Hepatocyte (in vitro differentiated cells): Measurements from ENCODE around the gene CETP. TPM values are rescaled to one million over a fixed set of nuclear protein-coding genes. Genes with fewer than 3 reads are reported as not detected.
A peak's percentile ranks its signal among the peaks of the same experiment; 100 is the strongest.

ENCODE experiments used
- DNase-seq: peaks from one replicate; pipeline ENCODE4 v3.0.0-alpha.2; 2016; ENCODE audit warnings: low spot score
- H2AFZ ChIP-seq: fragments of 200-600 bp; sonication (generic); 2 replicates; pipeline ENCODE4 v1.6.0; 2016; ENCODE audit warnings: antibody characterized with exemption, mild to moderate bottlenecking
- H3K27ac ChIP-seq: fragments of 200-600 bp; sonication (generic); 2 replicates; pipeline ENCODE4 v1.5.1; 2016; ENCODE audit warnings: mild to moderate bottlenecking
- H3K27me3 ChIP-seq: fragments of 200-600 bp; sonication (generic); 2 replicates; pipeline ENCODE4 v1.6.1; 2016
- H3K36me3 ChIP-seq: fragments of 200-600 bp; sonication (generic); replicated peaks from 2 replicates; pipeline ENCODE4 v1.5.1; 2016; ENCODE audit warnings: low read depth; ENCODE audit not compliant: insufficient read depth
- H3K4me1 ChIP-seq: fragments of 200-600 bp; sonication (generic); 2 replicates; pipeline ENCODE4 v1.5.1; 2016; ENCODE audit warnings: mild to moderate bottlenecking, moderate library complexity; ENCODE audit not compliant: insufficient read depth
- H3K4me2 ChIP-seq: fragments of 200-600 bp; sonication (generic); 2 replicates; pipeline ENCODE4 v1.6.0; 2016
- H3K4me3 ChIP-seq: fragments of 200-600 bp; sonication (generic); 2 replicates; pipeline ENCODE4 v1.5.1; 2016; ENCODE audit warnings: mild to moderate bottlenecking
- H3K79me2 ChIP-seq: fragments of 200-600 bp; sonication (generic); 2 replicates; pipeline ENCODE4 v1.6.0; 2017; ENCODE audit warnings: mild to moderate bottlenecking
- H3K9me2 ChIP-seq: fragments of 200-600 bp; sonication (generic); replicated peaks from 2 replicates; pipeline ENCODE4 v1.6.0; 2017; ENCODE audit warnings: mild to moderate bottlenecking; ENCODE audit not compliant: insufficient read depth
- H3K9me3 ChIP-seq: fragments of 200-600 bp; sonication (generic); 2 replicates; pipeline ENCODE4 v1.5.1; 2016; ENCODE audit warnings: low read depth, mild to moderate bottlenecking
- H4K20me1 ChIP-seq: fragments of 200-600 bp; sonication (generic); 2 replicates; pipeline ENCODE4 v1.6.0; 2016; ENCODE audit warnings: mild to moderate bottlenecking; ENCODE audit not compliant: insufficient read depth, poor library complexity, severe bottlenecking
- EZH2 ChIP-seq: fragments of 200-600 bp; sonication (generic); IDR thresholded peaks from 2 replicates; pipeline ENCODE4 v1.6.1; 2016; ENCODE audit warnings: antibody characterized with exemption, mild to moderate bottlenecking, borderline replicate concordance
- EZH2phosphoT487 ChIP-seq: fragments of 200-600 bp; sonication (generic); IDR thresholded peaks from one replicate; pipeline ENCODE4 v1.6.1; 2018; ENCODE audit warnings: antibody characterized with exemption, mild to moderate bottlenecking, low read depth, moderate library complexity; ENCODE audit not compliant: unreplicated experiment, severe bottlenecking
- WGBS: methylation state at CpG from one replicate; pipeline ENCODE4 v1.1.6; 2016; ENCODE audit warnings: low lambda C conversion rate; ENCODE audit errors: missing lambda C conversion rate; 5-methylcytosine and 5-hydroxymethylcytosine counted together
- polyA plus RNA-seq: library from polyadenylated mRNA; unstranded; fragments of >200 nt; fragmentation: Nextera tagmentation; extraction: Ambion mirVana; gene quantifications from 2 replicates; pipeline ENCODE4 v1.2.1, GENCODE V29; 2016
- total RNA-seq: library from RNA; depleted of rRNA; stranded (reverse); fragments of >200 nt; gene quantifications from 2 replicates; pipeline ENCODE4 v1.2.3, GENCODE V29; 2014
- TF ChIP-seq, protein P1 (sequence below): fragments of 200-600 bp; sonication (generic); IDR thresholded peaks from 2 replicates; pipeline ENCODE4 v1.5.1; 2016; ENCODE audit warnings: antibody characterized with exemption, mild to moderate bottlenecking; ENCODE audit not compliant: poor library complexity

CETP gene
- total and polyA plus RNA-seq, 2 experiments from 2014 or later = not detected

DNA sequence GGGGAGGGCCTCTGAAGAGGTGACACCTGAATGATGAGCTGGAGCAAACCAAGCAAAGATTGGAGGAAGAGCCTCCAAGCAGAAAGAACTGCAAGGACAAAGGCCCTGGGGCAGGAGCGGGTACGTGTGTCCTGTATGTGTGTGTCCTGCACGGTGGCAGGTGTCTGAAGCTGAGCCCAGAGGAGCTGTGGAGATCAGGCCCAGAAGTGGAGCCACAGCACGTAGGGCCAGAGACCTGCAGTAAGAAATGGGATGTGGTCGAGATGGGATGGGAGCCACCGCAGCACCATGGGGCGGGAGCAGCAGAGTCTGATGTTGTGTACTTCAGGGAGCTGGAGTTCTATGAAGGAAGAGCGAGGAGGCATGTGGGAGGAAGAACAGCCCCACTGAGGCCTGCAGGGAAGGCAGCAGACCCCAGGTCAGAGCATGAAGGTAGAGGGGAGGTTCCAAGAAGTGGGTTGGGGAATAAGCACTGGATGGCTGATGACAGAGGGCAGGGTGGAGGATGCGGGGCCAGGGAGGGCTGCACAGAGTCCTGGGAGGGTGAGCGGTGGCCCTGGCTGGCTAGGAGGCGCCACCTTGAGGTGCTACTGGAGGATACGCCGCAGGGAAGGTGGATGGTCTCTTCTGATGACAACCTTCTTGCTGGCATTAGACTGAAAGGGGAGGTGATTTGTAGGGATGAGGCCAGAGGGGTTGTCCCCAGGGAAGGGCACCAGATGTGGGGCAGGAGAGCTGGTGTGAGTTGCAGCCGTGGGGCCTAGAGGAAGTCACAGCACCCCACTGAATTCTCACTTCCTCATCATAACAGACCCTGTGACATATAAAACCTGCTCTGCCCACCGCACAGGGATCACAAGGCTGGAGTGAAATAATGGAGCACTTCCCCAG is 10.6 kb upstream of the CETP start:
- H3K27me3 ChIP-seq = no peaks in the 10 kb centered on the region
- no peaks in the 10 kb centered on the region for H3K9me3 ChIP-seq
- H4K20me1 ChIP-seq = no peaks in the 10 kb centered on the region
- no peaks in the 10 kb centered on the region for H3K79me2 ChIP-seq
- no peak overlapping the region for H3K27ac ChIP-seq
- H3K4me3 ChIP-seq = no peak overlapping the region
- DNase-seq = peak; percentile 67
- no peaks in the 10 kb centered on the region for H3K9me2 ChIP-seq
- no peaks in the 10 kb centered on the region for H3K36me3 ChIP-seq
- no peaks in the 10 kb centered on the region for H3K4me1 ChIP-seq
- H3K4me2 ChIP-seq = no peak overlapping the region
- TF ChIP-seq, protein P1, sequence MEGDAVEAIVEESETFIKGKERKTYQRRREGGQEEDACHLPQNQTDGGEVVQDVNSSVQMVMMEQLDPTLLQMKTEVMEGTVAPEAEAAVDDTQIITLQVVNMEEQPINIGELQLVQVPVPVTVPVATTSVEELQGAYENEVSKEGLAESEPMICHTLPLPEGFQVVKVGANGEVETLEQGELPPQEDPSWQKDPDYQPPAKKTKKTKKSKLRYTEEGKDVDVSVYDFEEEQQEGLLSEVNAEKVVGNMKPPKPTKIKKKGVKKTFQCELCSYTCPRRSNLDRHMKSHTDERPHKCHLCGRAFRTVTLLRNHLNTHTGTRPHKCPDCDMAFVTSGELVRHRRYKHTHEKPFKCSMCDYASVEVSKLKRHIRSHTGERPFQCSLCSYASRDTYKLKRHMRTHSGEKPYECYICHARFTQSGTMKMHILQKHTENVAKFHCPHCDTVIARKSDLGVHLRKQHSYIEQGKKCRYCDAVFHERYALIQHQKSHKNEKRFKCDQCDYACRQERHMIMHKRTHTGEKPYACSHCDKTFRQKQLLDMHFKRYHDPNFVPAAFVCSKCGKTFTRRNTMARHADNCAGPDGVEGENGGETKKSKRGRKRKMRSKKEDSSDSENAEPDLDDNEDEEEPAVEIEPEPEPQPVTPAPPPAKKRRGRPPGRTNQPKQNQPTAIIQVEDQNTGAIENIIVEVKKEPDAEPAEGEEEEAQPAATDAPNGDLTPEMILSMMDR = peak; percentile 58
- TF ChIP-seq EZH2phosphoT487 = no peak
- 68% methylated on average over 15 of the region's 15 CpGs for WGBS
- no peak overlapping the region for H2AFZ ChIP-seq

DNA sequence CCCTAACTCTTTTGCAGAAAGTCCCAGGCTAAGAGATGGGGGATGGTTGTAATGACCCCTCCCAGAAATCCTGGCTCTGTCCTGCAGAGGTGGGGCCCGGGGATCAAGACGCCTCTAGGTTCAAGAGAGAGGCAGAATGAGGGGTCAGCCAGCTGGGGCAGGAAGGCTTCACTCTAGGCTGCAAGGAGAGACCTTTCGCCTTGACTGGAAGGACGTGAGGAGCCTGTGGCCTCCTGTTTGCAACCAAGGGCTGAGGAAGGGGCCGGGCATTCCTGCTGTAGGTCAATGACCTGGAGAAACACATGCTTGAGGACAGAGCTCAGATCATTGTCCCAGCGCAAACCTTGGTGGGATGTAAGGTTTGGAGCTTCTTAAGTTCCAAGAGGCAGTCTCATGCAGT is 8.7 kb upstream of the CETP start:
- no peak overlapping the region for H3K4me3 ChIP-seq
- TF ChIP-seq EZH2 (no peak), EZH2phosphoT487 (no peak)
- TF ChIP-seq, protein P1 = no peak
- H3K27ac ChIP-seq = no peak overlapping the region
- H2AFZ ChIP-seq = no peak overlapping the region
- no peaks in the 10 kb centered on the region for H4K20me1 ChIP-seq
- H3K9me3 ChIP-seq = no peaks in the 10 kb centered on the region
- no peaks in the 10 kb centered on the region for H3K79me2 ChIP-seq
- H3K4me1 ChIP-seq = no peaks in the 10 kb centered on the region
- H3K27me3 ChIP-seq = no peaks in the 10 kb centered on the region
- WGBS = 92% methylated on average over 6 of the region's 6 CpGs
- H3K9me2 ChIP-seq = no peaks in the 10 kb centered on the region
- no peaks in the 10 kb centered on the region for H3K36me3 ChIP-seq
- DNase-seq = no peak
- no peak overlapping the region for H3K4me2 ChIP-seq

DNA sequence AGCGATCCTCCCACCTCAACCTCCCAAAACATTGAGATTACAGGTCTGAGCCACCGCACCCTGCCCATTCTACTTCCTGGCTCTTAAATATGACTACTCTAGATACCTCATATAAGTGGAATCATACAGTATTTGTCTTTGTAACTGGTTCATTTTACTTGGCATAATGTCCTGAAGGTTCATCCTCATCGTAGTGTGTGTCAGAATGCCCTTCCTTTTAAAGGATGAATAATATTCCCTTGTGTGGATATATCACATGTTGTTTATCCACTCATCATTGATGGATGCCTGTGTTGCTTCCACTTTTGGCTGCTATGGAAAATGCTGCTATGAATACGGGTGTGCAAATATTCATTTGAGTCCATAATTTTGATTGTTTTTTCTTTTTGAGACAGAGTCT is 5.7 kb upstream of the CETP start:
- H3K27me3 ChIP-seq = no peaks in the 10 kb centered on the region
- no peaks in the 10 kb centered on the region for H3K79me2 ChIP-seq
- 95% methylated on average over 4 of the region's 4 CpGs for WGBS
- H2AFZ ChIP-seq = no peak overlapping the region
- no peak overlapping the region for H3K4me2 ChIP-seq
- no peaks in the 10 kb centered on the region for H3K9me3 ChIP-seq
- H4K20me1 ChIP-seq = no peaks in the 10 kb centered on the region
- no peaks in the 10 kb centered on the region for H3K9me2 ChIP-seq
- H3K4me1 ChIP-seq = no peaks in the 10 kb centered on the region
- DNase-seq = no peak
- no peak overlapping the region for H3K27ac ChIP-seq
- H3K4me3 ChIP-seq = no peak overlapping the region
- H3K36me3 ChIP-seq = no peaks in the 10 kb centered on the region
- TF ChIP-seq EZH2phosphoT487 (no peak), EZH2 (no peak)
- TF ChIP-seq, protein P1 = no peak
